ENCODE results near the gene ANKRD23.

DNA sequence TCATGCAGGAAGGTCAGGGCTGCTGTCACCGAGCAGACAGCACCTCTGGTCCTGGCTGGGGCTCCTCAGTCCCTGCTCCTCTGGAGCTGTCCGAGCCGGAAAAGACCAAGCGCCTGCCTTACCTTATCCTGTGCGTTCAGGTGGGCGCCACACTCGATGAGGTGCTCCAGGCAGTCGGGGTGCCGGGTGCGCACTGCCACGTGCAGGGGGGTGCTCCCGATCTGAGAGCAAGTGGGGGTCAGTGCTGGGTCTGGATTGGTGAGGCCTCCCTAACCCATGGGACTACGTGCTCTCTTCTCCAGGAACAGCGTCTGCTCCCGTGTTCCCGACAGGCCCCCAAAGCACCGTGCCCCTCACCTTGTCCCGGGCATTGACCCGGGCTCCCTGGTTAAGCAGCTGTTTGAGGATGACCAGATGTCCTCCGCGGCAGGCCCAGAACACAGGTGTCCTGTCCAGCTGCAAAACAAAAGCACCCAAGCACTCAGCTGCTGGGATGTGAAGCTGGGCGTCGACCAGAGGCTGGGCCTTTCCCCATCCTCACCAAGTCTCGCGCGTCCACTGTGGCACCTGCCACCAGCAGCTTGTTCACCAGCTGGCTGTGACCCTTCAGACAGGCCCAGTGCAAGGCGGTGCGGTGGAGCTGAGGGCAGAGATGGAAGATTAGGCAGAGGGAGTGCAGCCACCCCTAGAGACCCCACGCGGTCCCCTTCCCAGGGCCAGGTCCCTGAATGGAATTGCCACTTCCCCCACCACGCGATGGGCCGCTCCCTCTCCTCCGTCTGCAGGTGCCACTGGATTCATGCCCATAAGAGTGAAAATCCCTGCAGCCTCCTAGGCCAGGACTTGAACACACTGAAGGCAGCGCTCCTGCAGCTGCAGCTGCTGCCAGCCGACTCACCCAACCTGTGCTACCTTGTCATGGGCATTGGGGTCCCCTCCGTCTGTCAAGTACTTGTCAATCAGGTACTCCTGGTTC lies 3.7 kb downstream of the ANKRD23 start:
- TF ChIP-seq FOXM1 (IDR thresholded peaks at IDR 0.05; ENCODE audit: borderline replicate concordance) (no peak), SP1 (IDR thresholded peaks at IDR 0.05) (no peak), ARNT (IDR thresholded peaks at IDR 0.05) (no peak), L3MBTL2 (conservative IDR thresholded peaks at IDR 0.05) (no peak)

All from HEK293T (cell line).